OCI-LY7 (cell line): ENCODE measurements around the gene AATF. TPM values are rescaled to one million over a fixed set of nuclear protein-coding genes. Genes with fewer than 3 reads are reported as not detected.

ENCODE experiments used
- BruUV-seq: library from RNA; stranded (reverse); fragments of 400-500 nt; replicated peaks from 2 replicates; lab custom pipeline; 2021; lab: Mats Ljungman, UMichigan
- CTCF ChIA-PET: fragments of 300-600 bp; sonication (Branson Sonifier 250); formaldehyde crosslinking; loops from one replicate; lab custom pipeline; 2022; ENCODE audit warnings: antibody characterized with exemption; ENCODE audit not compliant: unreplicated experiment; lab: Charles Lee
- POLR2A ChIA-PET: fragments of 300-600 bp; sonication (Branson Sonifier 250); formaldehyde crosslinking; loops from one replicate; lab custom pipeline; 2022; ENCODE audit warnings: antibody characterized with exemption; lab: Charles Lee
- DNase-seq: peaks from one replicate; pipeline ENCODE4 v3.0.0-alpha.2; 2015; ENCODE audit warnings: low spot score
- H2AFZ ChIP-seq: fragments of 200-600 bp; sonication (generic), shearing (Covaris generic); 2 replicates; pipeline ENCODE4 v1.6.1; 2014; ENCODE audit warnings: mild to moderate bottlenecking, antibody characterized with exemption, low read length, moderate library complexity
- H3K27ac ChIP-seq: fragments of 200-600 bp; sonication (generic); 2 replicates; pipeline ENCODE4 v1.5.1; 2014; ENCODE audit warnings: mixed run types, low read depth, mild to moderate bottlenecking, moderate library complexity, low read length, inconsistent platforms; ENCODE audit not compliant: poor library complexity, severe bottlenecking
- H3K36me3 ChIP-seq: fragments of 200-600 bp; sonication (generic); 2 replicates; pipeline ENCODE4 v1.6.1; 2014; ENCODE audit warnings: mild to moderate bottlenecking, antibody characterized with exemption, low read length, moderate library complexity, mixed read lengths; ENCODE audit not compliant: insufficient read depth
- H3K4me1 ChIP-seq: fragments of 200-600 bp; sonication (generic); 2 replicates; pipeline ENCODE4 v1.5.1; 2014; ENCODE audit warnings: mild to moderate bottlenecking, low read length; ENCODE audit not compliant: insufficient read depth, poor library complexity, severe bottlenecking
- H3K4me2 ChIP-seq: fragments of 200-600 bp; sonication (generic); 2 replicates; pipeline ENCODE4 v1.6.1; 2014; ENCODE audit warnings: mild to moderate bottlenecking, low read length
- H3K4me3 ChIP-seq: fragments of 200-600 bp; sonication (generic); 2 replicates; pipeline ENCODE4 v1.5.1; 2014; ENCODE audit warnings: mild to moderate bottlenecking, low read depth, low read length; ENCODE audit not compliant: poor library complexity, severe bottlenecking
- H3K79me2 ChIP-seq: fragments of 200-600 bp; sonication (generic); 2 replicates; pipeline ENCODE4 v1.6.1; 2016; ENCODE audit warnings: low read depth, mild to moderate bottlenecking, low read length, moderate library complexity, mixed read lengths; ENCODE audit not compliant: insufficient read depth
- H3K9me2 ChIP-seq: fragments of 200-600 bp; sonication (generic); 2 replicates; pipeline ENCODE4 v1.6.1; 2016; ENCODE audit warnings: mild to moderate bottlenecking, low read length, mixed read lengths; ENCODE audit not compliant: insufficient read depth
- H3K9me3 ChIP-seq: fragments of 200-600 bp; sonication (generic); 2 replicates; pipeline ENCODE4 v1.6.1; 2014; ENCODE audit warnings: mild to moderate bottlenecking, mixed run types, low read length, mixed read lengths
- H4K20me1 ChIP-seq: fragments of 200-600 bp; sonication (generic); 2 replicates; pipeline ENCODE4 v1.6.1; 2014; ENCODE audit warnings: mild to moderate bottlenecking, antibody characterized with exemption, low read length, moderate library complexity, mixed read lengths; ENCODE audit not compliant: insufficient read depth
- CTCF ChIP-seq: fragments of 200-600 bp; sonication (generic); conservative IDR thresholded peaks from 2 replicates; pipeline ENCODE4 v1.5.1; 2014; ENCODE audit warnings: mild to moderate bottlenecking, antibody characterized with exemption, low read length, moderate library complexity, mixed read lengths
- EZH2phosphoT487 ChIP-seq: fragments of 200-600 bp; sonication (generic); IDR thresholded peaks from 2 replicates; pipeline ENCODE4 v1.6.1; 2018; ENCODE audit warnings: low read depth, borderline replicate concordance, mild to moderate bottlenecking, mixed run types, antibody characterized with exemption, low read length, moderate library complexity, mixed read lengths
- intact Hi-C: fragments of 100-400 bp; cut with micrococcal nuclease; formaldehyde crosslinking; loops from one replicate; pipeline ENCODE4 v1.10.0; 2022; ENCODE audit not compliant: unreplicated experiment
- total RNA-seq, 2 experiments: library from RNA; depleted of rRNA in 1 of 2; stranded (reverse); fragments of >200 nt in 1 of 2; shearing (Covaris generic) in 1 of 2; gene quantifications; 2 replicates each; pipeline ENCODE4 v1.2.3, GENCODE V29; 2014 to 2022

Gene AATF
- total RNA-seq, 2 experiments from 2014 or later = 83.5 to 94.3 TPM

GRCh38 chr17:37100231-37100630 lies 151.5 kb downstream of the AATF start:
- CTCF ChIA-PET = no interaction called here
- Histone ChIP-seq H2AFZ (no peak overlapping the region), H3K36me3 (peaks cover 54% of the 10 kb centered on the region; the same call in 1 of the 2 replicates), H3K79me2 (no peaks in the 10 kb centered on the region), H3K4me2 (no peak overlapping the region), H3K4me1 (no peaks in the 10 kb centered on the region), H3K27ac (no peak overlapping the region), H3K9me3 (no peaks in the 10 kb centered on the region), H4K20me1 (no peaks in the 10 kb centered on the region), H3K9me2 (no peaks in the 10 kb centered on the region), H3K4me3 (no peak overlapping the region)
- POLR2A ChIA-PET = no interaction called here
- no peak for TF ChIP-seq EZH2phosphoT487
- TF ChIP-seq CTCF = no peak
- intact Hi-C loops = no loop called here
- no peak for DNase-seq
- BruUV-seq = no TSS peak

- POLR2A ChIA-PET = interaction anchor here (0.6 to 0.7 kb wide), 2 partner anchors 42 to 66 kb away, joined by 3 to 5 read pairs; no protein-coding TSS in a partner anchor
- no peak overlapping the region for H3K4me3 ChIP-seq
- no peaks in the 10 kb centered on the region for H3K9me3 ChIP-seq
- TF ChIP-seq EZH2phosphoT487 = no peak
- H3K9me2 ChIP-seq = no peaks in the 10 kb centered on the region
- H3K4me2 ChIP-seq = no peak overlapping the region
- peaks cover 46% of the 10 kb centered on the region; the same call in 1 of the 2 replicates for H3K36me3 ChIP-seq
- no peaks in the 10 kb centered on the region for H3K79me2 ChIP-seq
- no peak overlapping the region for H2AFZ ChIP-seq
- no peak for DNase-seq
- no TSS peak for BruUV-seq
- H3K27ac ChIP-seq = no peak overlapping the region
- CTCF ChIA-PET = no interaction called here
- H4K20me1 ChIP-seq = no peaks in the 10 kb centered on the region
- intact Hi-C loops = no loop called here
- H3K4me1 ChIP-seq = no peaks in the 10 kb centered on the region
Observed at GRCh38 chr17:37101306-37101705, 152.6 kb downstream of the AATF start.

GRCh38 chr17:37103231-37103630 lies 154.5 kb downstream of the AATF start:
- CTCF ChIA-PET = no interaction called here

More at GRCh38 chr17:37103231-37103630, 154.5 kb downstream of the AATF start:
- DNase-seq = no peak
- H3K27ac ChIP-seq = no peak overlapping the region
- H3K4me3 ChIP-seq = no peak overlapping the region
- intact Hi-C loops = no loop called here
- no peaks in the 10 kb centered on the region for H3K9me3 ChIP-seq
- no peaks in the 10 kb centered on the region for H3K4me1 ChIP-seq
- H3K4me2 ChIP-seq = no peak overlapping the region
- TF ChIP-seq EZH2phosphoT487 = no peak
- no peak for TF ChIP-seq CTCF
- no peaks in the 10 kb centered on the region for H4K20me1 ChIP-seq
- no TSS peak for BruUV-seq
- POLR2A ChIA-PET = interaction anchor here (0.6 kb wide), 1 partner anchor 11 kb away, joined by 3 read pairs; no protein-coding TSS in a partner anchor
- no peaks in the 10 kb centered on the region for H3K9me2 ChIP-seq
- no peak overlapping the region for H2AFZ ChIP-seq
- H3K36me3 ChIP-seq = peaks cover 46% of the 10 kb centered on the region; the same call in 1 of the 2 replicates
- no peaks in the 10 kb centered on the region for H3K79me2 ChIP-seq
